Fibroblast of skin of left quadriceps (primary cell): ENCODE measurements around the gene PATE1.
"Not testable (repeated sequence)": the region's sequence is repeated elsewhere in the genome, so short reads cannot be mapped to it uniquely, and the experiment has no call there.

Source experiments
- DNase-seq, 2 experiments: peaks; one replicate each; pipeline ENCODE4 v3.0.0-alpha.2; 2013; ENCODE audit warnings: low read depth in 2 of 2

PATE1 gene, protein sequence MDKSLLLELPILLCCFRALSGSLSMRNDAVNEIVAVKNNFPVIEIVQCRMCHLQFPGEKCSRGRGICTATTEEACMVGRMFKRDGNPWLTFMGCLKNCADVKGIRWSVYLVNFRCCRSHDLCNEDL

GRCh38 chr11:125745979-125746378 lies at the start of gene PATE1:
TSS of gene PATE1 (plus strand) at chr11:125746279. CDS start at chr11:125746305, 26 bp downstream.
- DNase-seq = no peak

DNA sequence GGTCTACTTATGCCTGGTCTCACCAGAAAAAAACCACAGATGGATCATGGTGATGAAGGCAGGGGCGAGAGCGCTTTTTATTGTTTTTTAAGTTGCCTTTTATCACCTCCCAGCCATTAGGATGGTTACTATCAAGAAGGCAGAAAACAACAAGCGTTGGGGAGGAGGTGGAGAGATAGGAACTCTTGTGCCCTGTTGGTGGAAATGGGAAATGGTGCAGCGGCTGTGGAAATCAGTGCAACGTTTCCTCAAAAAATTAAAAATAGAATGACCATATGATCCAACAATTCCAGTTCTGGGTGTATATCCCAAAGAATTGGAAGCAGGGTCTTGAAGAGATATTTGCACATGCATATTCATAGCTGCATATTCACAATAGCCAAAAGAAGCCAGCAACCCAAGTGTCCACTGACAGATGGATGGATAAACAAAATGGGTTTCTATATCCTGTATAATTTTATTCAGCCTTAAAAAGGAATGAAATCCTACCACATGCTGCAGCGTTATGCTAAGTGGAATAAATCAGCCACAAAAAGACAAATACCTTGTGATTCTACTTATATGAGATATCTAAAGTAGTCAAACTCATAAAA lies 45.0 kb upstream of the PATE1 start:
- no peak for DNase-seq

DNA sequence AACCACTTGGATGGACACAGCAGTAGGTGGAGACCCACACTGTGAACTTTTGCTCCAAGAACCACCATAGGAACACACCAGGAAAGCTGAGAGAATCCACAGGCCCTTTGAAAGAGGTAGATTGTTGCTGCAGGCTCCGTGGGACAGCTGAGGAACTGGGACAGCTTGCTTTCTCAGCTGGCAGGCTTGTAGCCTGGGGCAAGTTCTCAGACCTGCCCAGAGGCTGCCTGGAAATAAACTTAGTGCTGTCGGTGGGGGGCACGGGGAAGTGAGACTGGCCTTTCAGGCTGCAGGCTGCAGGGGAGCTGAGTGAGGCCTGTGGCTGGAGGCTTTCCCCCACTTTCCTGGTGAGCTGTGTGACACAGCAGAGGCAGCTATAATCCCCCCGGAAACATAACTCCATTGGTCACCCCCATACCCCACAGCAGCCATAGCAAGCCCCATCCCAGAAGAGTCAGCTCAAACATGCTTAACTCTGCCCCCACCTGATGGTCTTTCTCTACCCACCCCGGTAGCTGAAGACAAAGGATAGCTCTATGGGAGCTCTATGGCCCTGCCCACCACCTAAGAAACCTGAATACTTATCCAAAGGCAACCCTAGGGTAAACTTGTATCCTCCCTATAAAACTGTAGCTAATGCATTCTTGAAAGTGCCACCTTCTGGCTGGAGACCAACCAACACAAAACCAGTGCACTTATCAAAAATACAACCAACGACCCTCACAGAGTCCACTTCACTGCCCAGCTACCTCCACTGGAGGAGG lies 44.0 kb upstream of the PATE1 start:
- DNase-seq = no peak

DNA sequence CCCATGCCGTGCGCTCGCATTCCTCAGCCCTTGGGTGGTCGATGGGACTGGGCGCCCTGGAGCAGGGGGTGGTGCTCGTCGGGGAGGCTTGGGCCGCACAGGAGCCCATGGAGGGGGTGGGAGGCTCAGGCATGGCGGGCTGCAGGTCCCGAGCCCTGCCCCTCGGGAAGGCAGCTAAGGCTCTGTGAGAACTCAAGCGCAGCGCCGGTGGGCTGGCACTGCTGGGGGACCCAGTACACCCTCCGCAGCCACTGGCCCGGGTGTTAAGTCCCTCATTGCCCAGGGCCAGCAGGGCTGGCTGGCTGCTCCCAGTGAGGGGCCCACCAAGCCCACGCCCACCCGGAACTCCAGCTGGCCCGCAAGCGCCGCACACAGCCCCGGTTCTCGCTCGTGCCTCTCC lies 41.4 kb upstream of the PATE1 start:
- not testable (repeated sequence) for DNase-seq

DNA sequence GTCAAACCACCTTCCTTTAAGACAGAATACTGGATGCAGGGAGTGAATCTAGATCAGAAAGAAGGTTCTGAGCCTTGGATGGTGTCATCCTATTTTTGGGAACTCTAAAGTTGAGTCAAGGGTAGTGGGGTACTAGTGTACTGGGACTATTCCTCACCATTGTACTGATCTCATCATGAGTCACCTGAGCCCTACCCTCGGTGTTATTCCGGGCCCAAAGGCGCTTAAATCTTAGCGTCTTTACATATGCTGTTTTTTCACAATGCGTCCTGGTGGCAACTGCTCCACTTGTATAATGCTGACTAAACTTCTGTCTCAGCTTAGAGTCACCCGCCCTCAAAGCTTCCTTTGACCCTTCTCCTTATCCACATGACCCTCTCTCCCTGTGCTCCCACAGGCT lies 25.3 kb upstream of the PATE1 start:
- no peak for DNase-seq

DNA sequence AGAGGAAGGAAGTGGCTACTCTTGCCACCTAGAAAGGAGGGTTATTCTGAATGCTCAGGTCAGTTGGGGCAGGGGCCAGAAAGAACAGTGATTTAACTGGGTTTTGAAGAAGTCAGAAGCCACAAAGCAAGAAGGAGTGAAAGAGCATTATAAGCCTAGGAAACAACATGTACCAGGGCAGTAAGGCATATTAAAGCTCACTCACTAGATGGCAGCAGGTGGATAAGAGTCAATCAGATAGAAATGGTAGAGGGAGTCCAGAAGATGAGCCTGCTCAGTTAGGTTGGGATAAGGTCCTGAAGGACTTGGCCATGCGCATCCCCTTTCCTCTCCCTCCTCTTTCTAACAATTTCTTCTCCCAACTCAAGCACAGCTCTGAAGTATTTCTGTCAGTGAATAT lies 22.0 kb upstream of the PATE1 start:
- no peak for DNase-seq

DNA sequence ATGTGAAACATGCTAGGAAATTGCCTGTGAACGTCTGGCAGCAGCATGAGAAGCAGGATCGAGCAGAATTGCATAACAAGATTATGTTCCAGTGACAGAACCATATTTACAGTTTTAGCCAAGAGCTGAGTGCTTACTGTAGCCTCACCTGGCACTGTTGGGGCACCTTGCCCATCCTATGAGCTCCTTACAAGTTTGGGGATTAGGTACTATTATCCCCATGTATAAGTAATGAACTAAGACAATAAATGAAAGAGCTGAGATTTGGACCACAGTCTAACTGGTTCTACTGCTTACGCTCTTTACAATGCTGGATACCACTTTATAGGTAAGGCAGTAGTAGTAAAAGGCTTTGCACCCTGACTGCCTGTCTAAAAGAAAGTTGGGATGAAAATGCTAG lies 17.1 kb upstream of the PATE1 start:
- DNase-seq = no peak

DNA sequence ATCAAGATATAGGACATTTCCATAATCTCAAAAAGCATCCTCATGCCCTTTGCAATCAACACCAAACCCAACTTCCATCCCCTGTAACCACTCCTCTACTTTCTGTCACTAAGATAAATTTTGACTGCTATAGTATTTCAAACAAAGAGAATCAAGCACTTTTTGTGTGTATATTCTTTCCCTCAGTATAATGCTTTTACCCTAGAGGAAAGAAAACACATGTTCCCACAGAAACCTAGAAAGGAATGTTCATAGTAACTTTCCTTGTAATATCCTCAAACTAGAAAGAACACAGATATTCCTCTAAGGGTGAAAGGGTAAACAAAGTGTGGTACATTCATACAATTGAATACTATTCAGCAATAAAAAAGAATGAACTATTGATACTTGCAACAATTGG lies 5.5 kb upstream of the PATE1 start:
- no peak for DNase-seq

- no peak for DNase-seq
Measured at GRCh38 chr11:125743681-125744080, 2.4 kb upstream of the PATE1 start.

DNA sequence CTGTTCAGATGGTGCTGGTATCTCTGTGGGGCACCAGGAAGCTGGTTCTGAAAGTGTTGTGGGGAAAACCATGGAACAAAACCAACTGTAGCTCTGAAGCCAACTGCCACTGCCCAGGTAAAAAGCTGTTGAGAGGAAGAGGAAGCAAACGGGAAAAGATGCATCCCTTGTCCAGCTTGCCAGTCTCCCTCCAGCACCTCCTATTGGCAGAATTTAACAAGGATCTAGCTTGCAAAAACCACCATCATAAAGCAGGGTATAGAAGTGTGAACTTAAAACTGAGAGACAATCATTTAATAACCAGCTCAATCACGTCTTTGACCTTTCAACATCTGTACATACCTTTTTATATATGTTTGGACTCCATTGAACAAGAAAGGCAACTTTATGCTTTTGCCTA lies 4.5 kb downstream of the PATE1 start:
- no peak for DNase-seq

- DNase-seq = no peak
Measured at GRCh38 chr11:125756050-125756449, 10.0 kb downstream of the PATE1 start.

- DNase-seq = no peak
Measured at GRCh38 chr11:125762445-125762844, 16.4 kb downstream of the PATE1 start.

GRCh38 chr11:125763483-125763882 lies 17.4 kb downstream of the PATE1 start:
- DNase-seq = no peak

DNA sequence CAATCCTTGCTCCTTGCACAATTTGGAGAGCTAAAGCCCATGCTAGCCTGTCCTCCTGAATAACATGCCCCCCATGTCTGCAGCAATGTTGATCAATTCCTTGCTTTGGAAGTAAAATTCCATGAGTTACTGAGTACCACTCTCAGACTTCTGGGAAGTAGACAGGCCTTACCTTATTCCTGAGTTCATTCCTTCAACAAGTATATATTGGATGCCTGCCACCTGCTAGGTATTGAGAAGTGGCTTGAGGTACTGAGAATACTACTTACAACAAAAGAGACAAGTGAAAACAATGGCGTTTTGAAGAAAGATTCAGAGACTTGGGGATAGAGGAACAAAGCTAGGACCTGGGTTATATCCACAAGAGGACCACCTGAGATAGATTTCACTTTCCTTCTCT lies 20.2 kb downstream of the PATE1 start:
- no peak for DNase-seq

DNA sequence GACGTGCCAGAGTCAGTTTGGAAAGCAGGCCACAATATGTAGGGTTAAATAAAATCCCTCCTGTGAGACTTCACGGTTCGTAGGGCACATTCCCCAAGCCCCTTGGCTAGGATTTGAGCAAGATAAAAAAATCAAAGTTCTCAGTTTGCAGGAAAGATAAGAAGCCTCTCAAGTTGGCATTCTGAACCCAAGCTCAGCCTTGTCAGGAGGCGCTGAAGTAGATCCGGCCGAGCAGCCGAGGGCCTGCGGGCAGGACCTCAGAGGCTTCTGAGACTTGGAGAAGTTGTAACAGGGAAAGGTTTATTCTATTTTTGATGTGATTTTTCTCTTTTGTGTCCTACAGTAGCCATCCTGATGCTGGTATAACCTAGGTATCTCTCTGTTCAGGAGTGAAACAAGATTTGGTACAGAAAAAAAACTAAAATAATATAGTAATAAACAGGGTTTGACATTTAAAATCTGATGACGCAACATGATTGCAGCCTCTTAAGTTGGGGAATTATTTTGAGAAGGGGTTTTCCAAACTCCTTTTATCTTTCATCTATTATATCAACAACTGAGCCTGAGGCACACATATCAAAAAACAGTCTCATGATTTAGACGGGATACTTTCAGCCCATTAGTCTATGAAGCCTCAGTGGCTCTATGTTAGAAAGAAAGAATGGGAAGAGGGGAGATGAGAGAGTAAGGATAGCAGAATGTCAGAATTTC lies 22.4 kb downstream of the PATE1 start:
- no peak for DNase-seq

- DNase-seq = no peak
Measured at GRCh38 chr11:125770583-125770982, 24.5 kb downstream of the PATE1 start.

GRCh38 chr11:125772834-125773505 lies 26.9 kb downstream of the PATE1 start:
- peak; percentile 2 to 10 for DNase-seq

DNA sequence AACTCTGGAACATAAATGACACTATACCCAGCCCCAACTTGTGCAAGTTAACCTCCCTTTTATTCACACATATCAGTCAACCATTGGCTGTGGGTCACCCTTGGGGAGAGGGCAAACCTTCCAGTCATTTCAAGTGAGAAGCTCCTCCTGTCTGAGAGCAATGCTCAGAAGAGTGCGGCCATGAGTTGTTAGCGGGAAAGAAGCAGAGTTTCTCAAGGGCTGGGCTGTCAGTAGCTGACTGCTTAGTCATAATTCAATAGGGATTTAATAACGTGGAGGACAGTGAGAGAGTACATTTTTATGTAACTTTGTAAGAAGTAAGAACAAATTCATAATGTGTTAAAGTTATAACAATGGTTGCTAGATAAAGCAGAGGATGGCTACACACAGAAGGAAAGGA lies 27.4 kb downstream of the PATE1 start:
- no peak for DNase-seq

- DNase-seq = no peak
Measured at GRCh38 chr11:125777309-125777708, 31.2 kb downstream of the PATE1 start.

DNA sequence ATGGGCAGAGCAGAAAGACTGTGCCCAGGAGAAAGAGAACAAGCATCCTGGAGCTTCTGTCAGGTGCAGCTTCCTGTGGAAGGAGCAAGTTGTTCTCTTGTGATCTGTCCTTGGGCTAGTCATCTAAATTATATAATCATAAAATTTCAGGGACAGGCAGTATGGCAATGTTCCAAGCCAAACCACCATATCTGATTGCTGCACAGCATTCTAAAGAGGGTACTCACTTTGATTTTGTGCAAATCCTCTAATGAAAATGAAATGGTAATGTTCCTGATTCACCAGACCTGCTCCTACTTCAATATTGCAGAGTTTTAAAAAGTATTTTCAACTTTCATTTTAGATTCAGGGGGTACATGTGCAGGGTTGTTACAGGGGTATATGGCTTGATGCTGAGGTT lies 32.6 kb downstream of the PATE1 start, which contains the start of gene PATE2:
PATE2 (minus strand) TSS at position 101 of the 400 bp plus-strand sequence; CDS start at position 46, 55 bp downstream.
- DNase-seq = no peak

DNA sequence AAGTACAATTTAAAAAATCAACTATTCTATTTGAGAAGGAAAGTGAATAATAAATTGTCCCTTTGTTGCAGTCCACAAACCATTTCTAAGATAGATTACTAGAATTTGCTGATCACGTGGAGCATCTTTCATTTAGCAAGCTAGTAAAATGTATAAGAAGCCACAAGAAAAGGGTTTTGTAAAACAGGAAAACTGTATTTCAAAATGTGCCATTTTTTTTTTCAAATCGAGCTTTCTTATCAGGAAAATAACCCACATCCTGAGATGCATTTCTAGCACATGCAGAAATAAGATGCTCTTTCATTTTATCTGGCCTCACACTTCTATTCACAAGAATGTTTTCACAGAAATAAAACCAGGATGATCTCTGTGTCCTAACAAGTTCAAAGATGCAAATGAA lies 38.6 kb downstream of the PATE1 start:
- DNase-seq = no peak

- DNase-seq = no peak
Measured at GRCh38 chr11:125787827-125788226, 41.7 kb downstream of the PATE1 start, which contains the start of gene PATE3. TSS of gene PATE3 (plus strand) at chr11:125788127. CDS start at chr11:125788152, 25 bp downstream.
